ENCODE data around the gene FCHO1.

The FCHO1 gene

DNA sequence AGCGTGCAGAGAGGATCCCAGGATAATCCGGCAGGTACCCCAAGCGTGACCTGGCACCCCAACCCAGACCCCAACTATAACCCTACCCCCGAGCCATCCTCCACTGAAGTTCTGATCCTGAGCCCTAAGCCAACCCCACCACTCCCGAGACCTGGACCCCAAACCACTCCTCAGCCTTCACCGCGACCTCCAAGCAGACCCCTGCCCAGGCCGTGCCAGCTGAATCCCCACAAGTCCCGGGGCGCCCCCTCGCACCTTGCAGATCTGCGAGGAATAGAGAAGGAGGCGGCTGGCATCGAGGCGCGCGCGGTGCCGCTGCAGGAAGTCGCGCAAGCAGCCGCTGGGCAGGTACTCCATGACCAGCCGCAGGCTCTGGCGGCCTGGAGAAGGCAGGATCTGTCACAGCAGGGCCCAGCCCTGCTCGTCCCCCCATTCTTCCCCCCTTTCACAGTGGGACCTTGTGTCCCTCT, 80.2 kb downstream of the FCHO1 start:
- no peak for DNase-seq (ENCODE audit: low read depth)

GRCh38 chr19:17832443-17833208, 81.3 kb downstream of the FCHO1 start:
- DNase-seq (ENCODE audit: low read depth) = no peak

GRCh38 chr19:17834350-17835181, 83.3 kb downstream of the FCHO1 start:
- no peak for DNase-seq (ENCODE audit: low read depth)

DNA sequence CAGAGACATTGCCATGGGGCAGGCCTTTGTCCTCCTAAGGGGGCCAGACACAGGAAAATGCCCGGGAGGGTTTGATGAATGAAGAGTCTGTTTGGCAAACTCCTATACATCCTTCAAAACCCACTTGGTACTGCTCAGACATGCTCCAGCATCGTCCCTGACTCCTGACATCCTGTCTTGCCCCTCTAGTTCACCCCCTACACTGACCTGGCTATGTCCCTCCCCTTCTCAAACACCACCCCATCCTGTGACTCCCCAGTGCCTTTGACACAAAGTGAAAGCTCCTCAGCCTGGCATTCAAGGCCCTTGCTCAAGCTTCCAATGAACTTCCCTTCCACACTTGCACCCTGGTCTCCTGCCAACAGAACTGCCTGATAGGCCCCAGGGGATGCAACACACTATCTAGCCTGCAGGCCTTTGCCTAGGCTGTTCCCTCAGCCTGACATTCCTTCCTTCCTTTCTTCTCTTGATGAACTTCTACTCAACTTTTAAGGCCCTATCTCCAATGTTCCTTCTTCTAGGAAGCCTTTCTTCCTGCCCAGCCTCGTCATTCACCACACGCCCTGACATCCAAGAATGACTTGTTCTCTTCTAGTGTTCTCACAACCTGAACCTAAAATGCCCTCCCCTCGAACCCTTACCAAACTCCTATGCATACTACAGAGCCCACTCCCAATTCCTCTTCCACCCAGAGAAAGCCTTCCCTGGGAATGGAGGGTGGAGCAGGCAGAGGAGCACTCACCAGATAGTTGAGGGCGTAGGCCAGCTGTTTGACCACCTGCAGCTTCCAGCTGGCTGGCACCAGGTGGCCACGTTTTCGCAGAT, 84.1 kb downstream of the FCHO1 start:
- no peak for DNase-seq (ENCODE audit: low read depth)

- DNase-seq (ENCODE audit: low read depth) = no peak
Measured at GRCh38 chr19:17836530-17836929, 85.3 kb downstream of the FCHO1 start.

DNA sequence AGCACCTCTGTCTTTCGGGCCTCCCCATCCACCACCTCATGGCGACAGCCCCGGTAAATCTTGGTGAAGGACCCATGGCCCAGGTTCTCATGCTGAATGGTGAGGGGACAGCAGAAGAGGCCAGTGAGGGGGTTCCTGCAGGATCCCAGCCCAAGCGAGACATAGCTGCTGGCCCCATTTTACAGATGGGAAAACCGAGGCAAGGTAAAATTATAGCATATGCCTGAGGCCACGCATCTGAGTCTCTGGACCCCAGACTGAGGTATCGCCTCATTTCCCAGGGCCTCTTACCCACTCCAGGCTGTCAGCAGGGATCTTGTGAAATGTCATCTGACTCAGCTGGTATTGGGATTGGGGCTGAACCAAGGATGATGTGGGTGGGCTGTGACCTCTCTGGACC, 86.7 kb downstream of the FCHO1 start:
- no peak for DNase-seq (ENCODE audit: low read depth)
